Fibroblast of the aortic adventitia (primary cell): ENCODE results near the gene OR4K1. TPM values are rescaled to one million over a fixed set of nuclear protein-coding genes. Genes with fewer than 3 reads are reported as not detected.
"Not testable (repeated sequence)": the region's sequence is repeated elsewhere in the genome, so short reads cannot be mapped to it uniquely, and the experiment has no call there.

ENCODE experiments used
- DNase-seq: peaks from one replicate; pipeline ENCODE4 v3.0.0-alpha.2; 2010; ENCODE audit warnings: low read depth
- H3K4me3 ChIP-seq: 2 replicates; pipeline ENCODE4 v1.5.1; 2011; ENCODE audit warnings: low read depth, mild to moderate bottlenecking, control low read depth, low read length, moderate library complexity
- total RNA-seq: library from RNA; depleted of rRNA; stranded (reverse); fragments of >200 nt; gene quantifications from 2 replicates; pipeline ENCODE4 v1.2.3, GENCODE V29; 2012; ENCODE audit warnings: low replicate concordance
- TF ChIP-seq, protein P1 (sequence below): IDR thresholded peaks from 2 replicates; pipeline ENCODE4 v1.5.1; 2011; ENCODE audit warnings: mild to moderate bottlenecking, low read length, control low read depth, inconsistent platforms; ENCODE audit not compliant: insufficient read depth

Gene OR4K1
- total RNA-seq, 1 donor, result not detected

DNA sequence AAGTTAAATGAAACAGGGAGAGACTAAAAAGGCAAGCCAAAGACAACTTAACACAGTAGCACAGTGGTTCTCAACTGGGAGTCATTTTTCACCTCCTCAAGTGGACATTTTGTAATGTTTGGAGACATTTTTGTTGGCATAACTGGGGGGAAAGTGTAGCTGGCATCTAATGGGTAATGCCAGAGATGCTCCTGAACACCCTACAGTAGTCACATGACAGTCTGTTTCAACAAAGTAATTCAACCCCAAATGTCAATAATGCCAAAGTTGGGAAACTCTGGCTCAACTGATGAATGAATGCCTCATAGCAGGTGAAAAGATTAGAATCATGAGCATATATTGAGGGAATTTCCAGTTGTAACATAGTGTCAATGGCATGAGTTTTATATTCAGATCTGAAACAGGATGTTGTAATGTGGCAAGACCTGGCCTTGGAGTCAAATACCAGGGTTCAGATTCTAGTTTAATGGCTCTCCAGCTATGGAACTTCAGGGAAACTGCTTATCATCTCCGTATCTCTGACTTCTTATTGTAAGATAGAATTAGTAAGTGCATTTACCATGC is 12.7 kb upstream of the OR4K1 start:
- no peak for DNase-seq
- H3K4me3 ChIP-seq, result no peak overlapping the region
- TF ChIP-seq, protein P1, sequence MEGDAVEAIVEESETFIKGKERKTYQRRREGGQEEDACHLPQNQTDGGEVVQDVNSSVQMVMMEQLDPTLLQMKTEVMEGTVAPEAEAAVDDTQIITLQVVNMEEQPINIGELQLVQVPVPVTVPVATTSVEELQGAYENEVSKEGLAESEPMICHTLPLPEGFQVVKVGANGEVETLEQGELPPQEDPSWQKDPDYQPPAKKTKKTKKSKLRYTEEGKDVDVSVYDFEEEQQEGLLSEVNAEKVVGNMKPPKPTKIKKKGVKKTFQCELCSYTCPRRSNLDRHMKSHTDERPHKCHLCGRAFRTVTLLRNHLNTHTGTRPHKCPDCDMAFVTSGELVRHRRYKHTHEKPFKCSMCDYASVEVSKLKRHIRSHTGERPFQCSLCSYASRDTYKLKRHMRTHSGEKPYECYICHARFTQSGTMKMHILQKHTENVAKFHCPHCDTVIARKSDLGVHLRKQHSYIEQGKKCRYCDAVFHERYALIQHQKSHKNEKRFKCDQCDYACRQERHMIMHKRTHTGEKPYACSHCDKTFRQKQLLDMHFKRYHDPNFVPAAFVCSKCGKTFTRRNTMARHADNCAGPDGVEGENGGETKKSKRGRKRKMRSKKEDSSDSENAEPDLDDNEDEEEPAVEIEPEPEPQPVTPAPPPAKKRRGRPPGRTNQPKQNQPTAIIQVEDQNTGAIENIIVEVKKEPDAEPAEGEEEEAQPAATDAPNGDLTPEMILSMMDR, result no peak

DNA sequence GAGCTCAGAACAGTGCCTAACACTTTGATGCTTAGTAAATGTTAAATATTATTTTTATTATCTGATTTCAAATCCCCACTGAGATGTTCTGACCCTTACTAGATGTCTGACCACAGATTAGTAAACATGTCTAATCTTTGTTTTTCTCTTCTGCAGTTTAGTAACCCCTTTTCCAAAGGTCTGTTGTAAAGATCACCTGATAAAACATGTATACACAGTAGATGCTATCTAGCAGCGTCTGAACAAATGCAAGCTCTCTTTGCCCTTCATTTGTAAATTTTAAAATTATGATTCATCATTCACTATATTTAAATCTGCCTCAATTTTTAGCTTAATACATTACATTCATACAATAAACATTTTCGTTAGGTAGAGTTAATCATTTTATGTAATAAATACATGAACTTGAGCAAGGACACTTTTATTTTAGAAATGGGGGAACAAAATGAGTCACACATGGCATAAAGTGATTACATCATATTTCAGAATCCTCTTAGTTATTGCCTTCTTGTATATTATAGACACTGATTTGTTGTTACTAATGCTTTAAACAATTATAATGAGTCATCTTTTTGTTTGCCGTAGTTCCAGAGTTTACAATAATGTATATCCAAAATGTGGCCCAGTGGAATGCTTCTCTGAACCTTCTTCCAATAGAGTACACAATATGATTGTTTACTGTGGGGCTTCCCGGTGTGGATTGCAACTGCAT is 12.0 kb upstream of the OR4K1 start:
- TF ChIP-seq, protein P1, result no peak
- no peak for DNase-seq
- no peak overlapping the region for H3K4me3 ChIP-seq

DNA sequence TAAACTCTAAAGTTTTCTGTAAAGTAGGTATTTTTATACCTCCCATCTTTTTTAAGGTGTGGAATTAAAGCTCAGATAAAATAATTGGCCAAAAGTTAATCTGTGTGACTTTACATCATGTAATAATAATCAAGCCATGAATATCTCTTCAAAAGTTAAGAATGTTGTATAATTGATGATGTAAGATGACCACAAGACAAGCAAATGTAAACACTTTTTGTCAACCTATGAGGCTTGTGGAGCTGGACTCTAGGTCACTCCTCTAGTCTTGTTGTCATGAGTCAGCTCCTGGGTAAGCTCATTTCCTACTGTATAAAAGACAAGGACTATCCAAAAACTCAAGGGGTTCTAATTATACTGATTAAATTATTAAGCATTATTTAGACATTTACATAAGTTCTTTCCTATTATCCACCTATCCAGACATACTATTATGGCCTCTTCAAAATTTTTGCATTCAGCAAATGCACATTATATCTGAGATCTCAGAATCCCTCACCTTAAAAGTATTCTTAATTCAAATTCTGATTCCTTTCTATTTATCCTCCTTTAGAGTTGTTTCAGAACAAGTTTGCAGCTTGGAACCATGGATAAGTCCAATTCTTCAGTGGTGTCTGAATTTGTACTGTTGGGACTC is 10.6 kb upstream of the OR4K1 start, which contains the start of gene OR4K5:
TSS of gene OR4K5 (plus strand) at position 587 of the 637 bp plus-strand sequence. CDS start at position 587, 0 bp downstream.
- TF ChIP-seq, protein P1, result no peak
- no peak for DNase-seq
- H3K4me3 ChIP-seq, result no peak within 1 kb of the TSS

DNA sequence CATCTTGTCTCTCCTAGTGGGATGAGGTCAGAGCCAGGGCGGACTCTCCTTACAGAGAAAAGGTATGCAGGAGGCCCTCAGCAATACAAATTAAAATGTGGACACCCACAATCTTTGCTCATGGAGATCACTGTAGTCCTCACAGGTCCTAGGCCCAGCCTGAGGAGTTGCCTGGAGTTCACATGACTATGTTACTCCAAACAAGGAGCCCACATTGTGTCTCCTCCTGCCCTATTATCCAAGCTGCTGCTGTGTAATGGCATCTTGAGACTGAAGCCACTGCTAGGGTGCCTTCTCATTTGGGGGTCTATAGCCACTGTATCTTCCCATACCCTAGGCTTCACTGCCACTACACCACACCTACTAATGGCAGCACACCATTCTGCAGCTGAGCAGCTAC is 11.0 kb downstream of the OR4K1 start:
- no peak for DNase-seq
- TF ChIP-seq, protein P1, result no peak
- no peak overlapping the region for H3K4me3 ChIP-seq

DNA sequence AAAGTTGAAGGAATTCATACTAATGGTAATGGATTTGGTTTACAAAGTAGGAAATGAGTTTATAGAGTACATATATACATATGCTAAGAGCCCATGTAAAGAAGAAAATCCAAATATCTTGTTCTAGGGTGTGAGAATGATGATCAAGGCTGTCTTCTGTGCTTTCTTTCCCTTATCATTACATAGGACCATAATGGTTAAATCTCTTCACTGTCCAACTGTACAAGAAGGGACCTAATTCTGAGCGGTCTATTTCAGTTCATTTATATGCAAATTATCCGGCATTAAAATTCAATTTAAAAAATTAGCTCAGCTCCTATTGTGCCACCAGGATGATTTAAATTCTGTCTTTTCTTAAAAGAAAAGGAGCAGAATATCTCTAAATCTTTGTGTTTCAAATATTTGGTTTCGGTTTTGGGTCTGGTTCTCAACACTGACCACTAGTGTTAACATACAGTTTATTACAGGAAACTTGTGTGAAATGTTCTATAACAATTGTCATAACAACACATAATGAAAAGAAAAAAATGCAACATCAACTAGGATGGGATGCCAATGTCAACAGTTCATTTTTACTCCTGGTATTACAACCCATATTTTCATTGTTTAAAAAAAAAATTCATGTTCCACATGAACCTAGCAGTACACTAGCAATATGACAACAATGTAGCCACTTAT is 16.8 kb downstream of the OR4K1 start:
- no peak for DNase-seq
- TF ChIP-seq, protein P1, result no peak

DNA sequence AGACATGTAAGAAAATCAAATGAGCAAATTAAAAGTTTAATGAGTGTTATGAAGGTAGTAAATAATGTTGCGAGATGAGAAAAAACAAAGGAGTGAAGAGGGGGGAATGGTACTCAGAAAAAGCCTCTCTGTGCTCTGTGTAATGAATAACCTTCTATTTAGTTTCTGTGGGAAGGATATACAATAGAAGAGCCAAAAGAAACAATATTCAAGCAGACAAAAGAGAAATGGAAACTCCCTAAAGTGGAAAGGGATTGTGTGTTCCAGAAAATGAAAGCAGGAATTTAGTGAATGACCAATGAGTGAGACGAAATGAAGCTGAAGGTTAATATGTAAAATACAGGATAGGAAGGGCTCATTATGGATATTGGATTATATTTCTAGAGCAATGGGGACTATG is 18.5 kb downstream of the OR4K1 start:
- TF ChIP-seq, protein P1, result no peak
- DNase-seq, result no peak
- H3K4me3 ChIP-seq, result no peak overlapping the region

More for the DNA sequence above, 16.8 kb downstream of the OR4K1 start:
- H3K4me3 ChIP-seq, result no peak overlapping the region

DNA sequence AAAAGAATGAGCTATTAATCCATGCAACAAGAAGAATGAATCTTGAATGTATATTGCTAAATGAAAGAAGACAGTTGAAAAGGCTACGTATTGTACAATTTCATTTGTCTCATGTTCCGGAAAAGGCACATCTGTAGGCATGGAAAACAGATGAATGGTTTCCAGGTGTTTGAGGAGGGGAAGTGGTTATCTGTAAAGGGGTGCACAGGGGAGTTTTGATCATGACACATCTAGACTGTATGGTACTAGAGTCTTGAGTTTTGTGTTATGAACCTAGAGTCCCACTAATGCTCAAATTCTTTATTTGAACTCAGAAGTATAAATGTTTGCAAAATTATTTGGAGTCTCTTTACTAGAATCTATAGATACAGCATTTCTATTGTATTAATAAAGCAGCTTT is 39.0 kb downstream of the OR4K1 start:
- H3K4me3 ChIP-seq, DNase-seq: not testable (repeated sequence)
